Measurements from ENCODE around the gene MYOC. TPM values are rescaled to one million over a fixed set of nuclear protein-coding genes. Genes with fewer than 3 reads are reported as not detected.
"Not testable (repeated sequence)": the region's sequence is repeated elsewhere in the genome, so short reads cannot be mapped to it uniquely, and the experiment has no call there.

Gene MYOC
- 10 to 100 TPM; 28.9 to 32.1 TPM for total RNA-seq
- long read RNA-seq, donor 1, transcript MYOC-201 (3 exons, 2,095 nt) = major isoform, 21 of 23 reads
- long read RNA-seq, donor 1, partial matches to known transcripts = 1 of 23 reads
- long read RNA-seq, donor 1, other reads (novel, unspliced or antisense) = 1 of 23 reads
- long read RNA-seq, donor 2, transcript MYOC-201 (3 exons, 2,095 nt) = major isoform, 168 of 171 reads
- long read RNA-seq, donor 2, partial matches to known transcripts = 1 of 171 reads
- long read RNA-seq, donor 2, other reads (novel, unspliced or antisense) = 2 of 171 reads

DNA sequence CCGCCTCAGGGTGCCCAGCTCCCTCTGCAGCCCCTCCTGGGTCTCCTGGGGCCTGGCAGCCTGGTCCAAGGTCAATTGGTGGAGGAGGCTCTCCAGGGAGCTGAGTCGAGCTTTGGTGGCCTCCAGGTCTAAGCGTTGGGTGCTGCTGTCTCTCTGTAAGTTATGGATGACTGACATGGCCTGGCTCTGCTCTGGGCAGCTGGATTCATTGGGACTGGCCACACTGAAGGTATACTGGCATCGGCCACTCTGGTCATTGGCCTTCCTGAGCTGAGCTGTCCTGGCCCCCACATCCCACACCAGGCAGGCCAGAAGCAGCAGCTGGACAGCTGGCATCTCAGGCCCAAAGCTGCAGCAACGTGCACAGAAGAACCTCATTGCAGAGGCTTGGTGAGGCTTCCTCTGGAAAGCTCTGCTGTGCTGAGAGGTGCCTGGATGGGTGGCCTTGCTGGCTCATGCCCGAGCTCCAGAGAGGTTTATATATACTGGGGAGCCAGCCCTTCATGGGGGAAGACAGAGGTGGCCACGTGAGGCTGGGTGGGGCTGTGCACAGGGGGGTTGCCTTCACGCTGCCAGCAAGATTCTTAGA lies at the start of gene MYOC:
Gene MYOC, minus strand, starts transcription at position 455 of the 589 bp plus-strand sequence. Its CDS starts 77 bp downstream, at position 378.
- DNase-seq (ENCODE audit: low spot score) = no peak
- intact Hi-C loops (cut with DNase I) = no loop called here

GRCh38 chr1:171699531-171699930 lies 47.0 kb upstream of the MYOC start:
- intact Hi-C loops (cut with DNase I) = no loop called here
- no peak for DNase-seq (ENCODE audit: low spot score)

DNA sequence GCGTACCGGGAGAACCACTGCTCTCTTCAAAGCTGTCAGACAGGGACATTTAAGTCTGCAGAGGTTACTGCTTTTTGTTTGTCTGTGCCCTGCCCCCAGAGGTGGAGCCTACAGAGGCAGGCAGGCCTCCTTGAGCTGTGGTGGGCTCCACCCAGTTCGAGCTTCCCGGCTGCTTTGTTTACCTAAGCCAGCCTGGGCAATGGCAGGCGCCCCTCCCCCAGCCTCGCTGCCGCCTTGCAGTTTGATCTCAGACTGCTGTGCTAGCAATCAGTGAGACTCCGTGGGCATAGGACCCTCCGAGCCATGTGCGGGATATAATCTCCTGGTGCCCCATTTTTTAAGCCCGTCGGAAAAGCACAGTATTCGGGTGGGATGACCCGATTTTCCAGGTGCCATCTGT lies 43.3 kb upstream of the MYOC start:
- intact Hi-C loops (cut with DNase I); DNase-seq (ENCODE audit: low spot score): not testable (repeated sequence)

DNA sequence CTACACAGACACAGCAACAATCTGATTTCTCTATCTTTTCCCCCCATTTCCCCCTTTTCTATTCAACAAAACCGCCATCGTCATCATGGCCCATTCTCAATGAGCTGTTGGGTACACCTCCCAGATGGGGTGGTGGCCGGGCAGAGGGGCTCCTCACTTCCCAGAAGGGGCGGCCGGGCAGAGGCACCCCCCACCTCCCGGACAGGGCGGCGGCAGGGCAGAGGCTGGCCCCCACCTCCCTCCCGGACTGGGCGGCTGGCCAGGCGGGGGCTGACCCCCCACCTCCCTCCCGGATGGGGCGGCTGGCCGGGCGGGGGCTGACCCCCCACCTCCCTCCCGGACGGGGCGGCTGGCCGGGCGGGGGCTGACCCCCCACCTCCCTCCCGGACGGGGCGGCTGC lies 41.1 kb upstream of the MYOC start:
- intact Hi-C loops (cut with DNase I); DNase-seq (ENCODE audit: low spot score): not testable (repeated sequence)

DNA sequence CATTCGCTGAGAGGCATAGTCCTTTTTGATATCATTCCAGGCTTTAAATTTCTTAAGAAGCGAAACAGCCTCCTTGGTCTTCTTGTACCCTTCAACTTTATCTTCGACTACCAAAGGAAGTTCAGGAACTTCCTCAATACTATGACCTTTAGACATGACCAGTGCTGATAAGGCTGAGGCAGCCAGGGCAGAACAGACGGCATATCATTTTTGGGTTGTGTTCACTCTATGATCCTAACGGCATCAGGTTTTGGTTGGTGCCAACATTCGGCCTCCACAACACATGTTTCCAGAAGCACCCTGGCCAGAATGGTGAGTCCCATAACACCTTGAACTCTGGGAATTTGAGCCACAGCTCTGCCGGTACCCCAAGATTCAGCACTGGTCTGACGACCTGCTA lies 31.4 kb upstream of the MYOC start:
- DNase-seq (ENCODE audit: low spot score) = no peak
- intact Hi-C loops (cut with DNase I) = no loop called here

GRCh38 chr1:171680339-171680738 lies 27.9 kb upstream of the MYOC start:
- no peak for DNase-seq (ENCODE audit: low spot score)
- intact Hi-C loops (cut with DNase I) = no loop called here

GRCh38 chr1:171676823-171677222 lies 24.3 kb upstream of the MYOC start:
- intact Hi-C loops (cut with DNase I) = no loop called here
- DNase-seq (ENCODE audit: low spot score) = no peak

- intact Hi-C loops (cut with DNase I) = no loop called here
- no peak for DNase-seq (ENCODE audit: low spot score)
These were observed 22.2 kb upstream of the MYOC start for GRCh38 chr1:171674431-171675405.

DNA sequence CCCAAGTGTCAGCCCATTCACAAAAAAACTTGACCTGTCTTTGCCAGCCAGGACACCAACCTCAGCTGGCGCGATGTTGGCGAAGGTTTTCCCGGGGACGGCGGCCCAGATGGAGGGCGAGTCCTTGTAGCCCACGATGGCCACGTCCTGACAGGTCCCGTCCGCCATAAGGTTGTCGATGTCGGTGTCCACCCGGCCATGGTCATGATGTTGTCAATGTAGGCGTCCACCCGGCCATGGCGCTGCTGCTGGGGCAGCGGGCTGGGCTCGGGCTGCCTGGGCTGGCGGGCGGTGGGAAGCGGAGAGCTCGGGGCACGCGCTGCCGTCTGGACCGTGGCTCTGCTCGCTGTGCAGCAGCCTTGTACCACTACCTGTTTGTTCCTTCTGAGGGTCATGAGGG lies 18.3 kb upstream of the MYOC start:
- DNase-seq (ENCODE audit: low spot score) = no peak
- intact Hi-C loops (cut with DNase I) = no loop called here

DNA sequence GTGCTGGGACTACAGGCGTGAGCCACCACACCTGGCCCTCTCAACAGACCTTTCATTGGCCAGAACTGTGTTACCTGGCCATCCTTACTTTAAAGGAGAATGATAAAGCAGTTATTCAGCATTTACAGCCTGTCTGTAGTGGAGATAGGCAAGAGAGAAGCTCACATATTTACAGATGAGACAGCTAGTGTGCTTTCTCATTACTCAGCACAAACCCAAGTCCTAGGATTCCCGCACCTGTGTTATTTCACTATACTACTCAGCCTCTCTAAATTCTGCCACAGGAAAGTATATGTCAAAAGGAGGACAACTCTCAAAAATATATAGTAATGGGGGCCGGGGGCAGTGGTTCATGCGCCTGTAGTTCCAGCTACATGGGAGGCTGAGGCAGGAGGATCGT lies 15.9 kb upstream of the MYOC start:
- no peak for DNase-seq (ENCODE audit: low spot score)
- intact Hi-C loops (cut with DNase I) = loop anchor here in 1 of 2 donors (10.0 kb wide), 1 partner anchor 46 kb away; no protein-coding TSS in a partner anchor

DNA sequence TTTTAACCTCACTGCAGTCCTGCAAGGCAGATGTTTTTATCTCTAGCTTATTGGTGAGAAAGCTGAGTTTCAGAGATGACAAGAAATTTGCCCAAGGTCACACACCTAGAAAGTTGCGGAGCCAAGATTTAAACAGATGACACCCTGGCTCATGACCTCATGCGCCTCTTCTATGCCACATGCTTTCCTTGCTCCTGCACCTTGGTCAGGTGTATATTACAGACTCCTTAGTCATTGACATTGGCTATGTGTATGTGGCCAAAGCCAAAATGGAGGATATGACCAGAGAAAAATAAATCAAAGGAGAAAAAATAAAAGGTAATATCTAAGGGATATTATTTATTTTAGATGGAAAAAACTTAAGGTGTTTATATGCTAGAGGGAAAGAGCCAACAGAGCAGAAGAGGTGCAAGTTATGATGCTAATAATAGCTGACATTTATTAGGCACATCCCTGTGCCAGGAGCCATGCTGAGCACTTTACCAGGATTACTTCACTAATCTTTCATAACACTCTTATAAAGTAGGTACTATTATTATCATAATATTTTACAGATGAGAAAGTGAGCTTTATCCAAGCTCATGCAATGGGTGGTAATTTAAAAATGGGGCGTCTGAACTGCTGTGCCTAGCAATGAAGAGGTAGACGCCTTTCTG lies 13.8 kb upstream of the MYOC start:
- no peak for DNase-seq (ENCODE audit: low spot score)
- intact Hi-C loops (cut with DNase I) = loop anchor here in 1 of 2 donors (10.0 kb wide), 1 partner anchor 49 kb away; no protein-coding TSS in a partner anchor

- DNase-seq (ENCODE audit: low spot score) = no peak
- intact Hi-C loops (cut with DNase I) = loop anchor here in 1 of 2 donors (5.0 to 10.0 kb wide), 2 partner anchors 50 to 272 kb away; no protein-coding TSS in a partner anchor
These were observed 12.5 kb upstream of the MYOC start for GRCh38 chr1:171664976-171665375.

DNA sequence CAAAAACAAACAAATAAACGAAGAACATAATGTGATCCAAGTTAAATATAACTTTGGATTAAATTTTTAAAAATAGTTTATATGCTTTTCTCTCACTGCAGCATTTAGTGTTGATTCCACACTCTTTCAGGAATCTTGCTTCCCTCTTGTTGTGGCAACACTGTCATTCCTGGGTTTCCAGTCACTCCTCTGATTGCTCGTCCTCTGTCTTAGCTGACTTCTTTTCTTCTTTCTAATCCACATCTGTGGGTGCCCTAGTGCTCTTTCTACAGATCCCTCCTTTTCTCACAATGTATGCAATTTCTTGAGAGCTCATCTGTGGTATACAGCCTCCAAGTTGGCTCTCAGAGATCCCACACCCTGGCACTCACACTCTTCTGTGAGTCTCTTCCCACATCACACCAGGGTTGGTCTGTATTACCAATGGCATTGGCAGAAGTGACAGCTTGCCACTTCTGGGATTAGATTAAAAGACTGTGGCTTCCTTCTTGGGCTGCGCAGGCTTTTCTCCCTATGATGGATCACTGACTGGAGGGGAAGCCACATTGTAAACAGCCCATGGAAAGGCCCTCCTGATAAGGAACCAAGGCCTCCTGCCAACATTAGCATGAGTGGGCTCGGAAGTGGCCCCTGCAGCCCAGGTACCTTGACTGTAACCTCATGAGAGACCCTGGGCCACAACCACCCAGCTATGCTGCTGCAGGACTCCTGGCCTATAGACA lies 11.5 kb upstream of the MYOC start:
- intact Hi-C loops (cut with DNase I) = loop anchor here in 1 of 2 donors (5.0 to 10.0 kb wide), 2 partner anchors 51 to 273 kb away; no protein-coding TSS in a partner anchor
- no peak for DNase-seq (ENCODE audit: low spot score)

- intact Hi-C loops (cut with DNase I) = loop anchor here in 1 of 2 donors (5.0 to 10.0 kb wide), 2 partner anchors 52 to 274 kb away; no protein-coding TSS in a partner anchor
- no peak for DNase-seq (ENCODE audit: low spot score)
These were observed 10.8 kb upstream of the MYOC start for GRCh38 chr1:171663036-171663853.

DNA sequence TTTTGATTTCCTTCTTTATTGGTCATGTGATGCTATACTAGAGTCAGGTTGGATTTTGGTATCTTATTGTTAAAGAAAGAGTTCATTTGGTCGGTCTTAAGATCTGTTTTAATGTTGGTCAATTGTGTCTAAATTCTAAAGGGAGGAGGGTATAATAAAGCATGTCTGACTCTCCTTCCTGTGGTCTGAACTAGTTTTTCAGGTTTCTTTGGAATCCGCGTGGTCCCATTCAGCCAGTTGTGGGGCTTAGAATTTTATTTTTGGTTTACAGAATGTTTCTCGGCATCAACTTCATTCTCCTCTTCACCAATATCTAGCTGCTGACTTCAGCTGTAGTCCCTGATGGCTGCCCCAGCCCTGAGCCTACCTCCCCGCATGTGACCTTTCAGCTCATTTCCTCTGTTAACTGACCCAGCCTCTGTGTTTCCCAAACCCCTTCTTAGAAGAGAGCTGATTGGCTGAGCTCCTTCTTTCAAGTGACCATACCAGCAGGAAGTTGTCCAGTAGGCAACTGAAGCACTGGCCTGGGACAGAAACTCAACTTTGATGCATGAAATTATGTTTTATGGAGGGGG lies 8.7 kb upstream of the MYOC start:
- intact Hi-C loops (cut with DNase I) = loop anchor here in 1 of 2 donors (5.0 to 10.0 kb wide), 2 partner anchors 54 to 276 kb away; no protein-coding TSS in a partner anchor
- DNase-seq (ENCODE audit: low spot score) = no peak

- intact Hi-C loops (cut with DNase I) = loop anchor here in 1 of 2 donors (5.0 kb wide), 1 partner anchor 676 kb away; no protein-coding TSS in a partner anchor
- DNase-seq (ENCODE audit: low spot score) = not testable (repeated sequence)
These were observed 3.7 kb upstream of the MYOC start for GRCh38 chr1:171656206-171656605.

GRCh38 chr1:171655746-171656116 lies 3.2 kb upstream of the MYOC start:
- DNase-seq (ENCODE audit: low spot score) = no peak
- intact Hi-C loops (cut with DNase I) = loop anchor here in 1 of 2 donors (5.0 kb wide), 1 partner anchor 677 kb away; no protein-coding TSS in a partner anchor
